Left lung (tissue), 10 donors: ENCODE data around the gene RASA3. TPM values are rescaled to one million over a fixed set of nuclear protein-coding genes. Genes with fewer than 3 reads are reported as not detected.
A peak's percentile ranks its signal among the peaks of the same experiment; 100 is the strongest.

Experiments
- ATAC-seq: fragments of 200-7000 bp; cut with Tn5 transposase; one replicate; pipeline ENCODE4 v1.9.1; 2020; ENCODE audit warnings: moderate library complexity
- DNase-seq, 4 donors: peaks; one replicate each; pipeline ENCODE4 v3.0.0-alpha.2; 2013 to 2020
- H3K27ac ChIP-seq, 2 donors: fragments of 200-600 bp; sonication (generic) in 1 of 2; one replicate each; pipeline versions ENCODE4 v1.5.0 to v1.8.0; 2020 to 2021
- H3K27me3 ChIP-seq, 2 donors: fragments of 200-600 bp; sonication (generic) in 1 of 2; one replicate each; pipeline versions ENCODE4 v1.5.0 to v1.8.0; 2020 to 2021
- H3K36me3 ChIP-seq, 2 donors: fragments of 200-600 bp; sonication (generic) in 1 of 2; one replicate each; pipeline versions ENCODE4 v1.5.0 to v1.8.0; 2020 to 2021
- H3K4me1 ChIP-seq, 2 donors: fragments of 200-600 bp; one replicate each; pipeline ENCODE4 v1.8.0; 2021
- H3K4me3 ChIP-seq, 2 donors: fragments of 200-600 bp; sonication (generic) in 1 of 2; one replicate each; pipeline versions ENCODE4 v1.5.0 to v1.8.0; 2020 to 2021; ENCODE audit warnings: mild to moderate bottlenecking in 1 of 2
- H3K9me3 ChIP-seq, 2 donors: fragments of 200-600 bp; sonication (generic) in 1 of 2; one replicate each; pipeline versions ENCODE4 v1.5.0 to v1.8.0; 2020 to 2021
- intact Hi-C, 2 donors: fragments of 100-400 bp; cut with DNase I; formaldehyde crosslinking; loops; one replicate each; pipeline versions ENCODE4 v1.11.2 to v1.14.2; 2022
- polyA plus RNA-seq, 6 donors: library from polyadenylated mRNA; unstranded; fragments of 120-200 nt; gene quantifications; one replicate each; pipeline ENCODE4 v1.2.1, GENCODE V29; 2013; ENCODE audit not compliant: insufficient read length in 6 of 6
- total RNA-seq, 2 donors: library from RNA; stranded (reverse); fragmentation: NEBNext Ultra II Directional; extraction: Animal tissue kit (Norgen Biotek cat#: 25700); gene quantifications; one replicate each; pipeline ENCODE4 v1.2.1, GENCODE V29; 2021
- TF ChIP-seq, protein P1 (sequence below), 2 donors: fragments of 200-600 bp; sonication (generic) in 1 of 2; IDR thresholded peaks; one replicate each; pipeline versions ENCODE4 v1.5.0 to v1.8.0; 2021; ENCODE audit warnings: antibody characterized with exemption in 2 of 2
- donor health status: DM: no; HTN: yes; CAD: no.
- donor health status: DM: no; HTN: no; CAD: no.

The RASA3 gene
- total and polyA plus RNA-seq, 8 donors = 11.4 to 22.2 (median 12.7) TPM

DNA sequence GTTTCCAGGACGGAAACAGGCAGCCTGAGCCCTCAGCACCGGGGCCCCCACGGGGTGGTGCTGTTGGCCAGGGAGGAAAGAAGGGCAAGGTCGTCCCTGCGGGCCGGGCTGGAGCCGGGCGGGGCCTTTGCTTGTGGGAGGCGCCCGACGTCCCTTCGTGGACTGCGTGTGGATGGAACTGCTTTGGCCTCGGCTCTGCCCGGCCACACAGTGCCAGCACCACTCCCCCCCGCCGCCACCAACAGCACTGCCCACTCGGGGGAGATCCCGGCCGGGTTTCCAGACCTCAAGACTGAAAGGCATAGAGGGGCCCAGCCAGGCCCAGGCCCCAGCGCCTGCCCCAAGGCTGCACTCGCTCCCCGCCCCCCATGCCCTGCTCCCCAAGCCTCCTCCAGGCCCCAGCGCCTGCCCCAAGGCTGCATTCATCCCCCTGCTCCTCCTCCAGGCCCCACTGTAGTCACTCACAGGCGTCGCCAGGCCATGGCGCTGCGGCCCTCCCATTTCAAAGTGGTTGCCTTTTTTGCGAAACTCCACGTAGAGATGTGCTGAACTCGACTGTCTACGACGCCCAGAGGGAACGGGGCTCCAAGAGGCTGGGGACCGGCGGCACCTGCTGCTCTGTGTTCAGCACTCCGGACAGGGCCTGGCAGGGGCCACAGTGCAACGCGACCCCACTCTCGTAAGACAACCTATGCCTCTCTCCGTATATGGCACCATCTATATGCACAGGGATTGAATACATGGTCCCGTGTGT, 181.0 kb downstream of the RASA3 start:
- peaks cover 0 to 8% of the 10 kb centered on the region in 2 donors for H3K4me1 ChIP-seq
- H3K27me3 ChIP-seq = no peaks in the 10 kb centered on the region
- no peak overlapping the region for H3K4me3 ChIP-seq
- TF ChIP-seq, protein P1, sequence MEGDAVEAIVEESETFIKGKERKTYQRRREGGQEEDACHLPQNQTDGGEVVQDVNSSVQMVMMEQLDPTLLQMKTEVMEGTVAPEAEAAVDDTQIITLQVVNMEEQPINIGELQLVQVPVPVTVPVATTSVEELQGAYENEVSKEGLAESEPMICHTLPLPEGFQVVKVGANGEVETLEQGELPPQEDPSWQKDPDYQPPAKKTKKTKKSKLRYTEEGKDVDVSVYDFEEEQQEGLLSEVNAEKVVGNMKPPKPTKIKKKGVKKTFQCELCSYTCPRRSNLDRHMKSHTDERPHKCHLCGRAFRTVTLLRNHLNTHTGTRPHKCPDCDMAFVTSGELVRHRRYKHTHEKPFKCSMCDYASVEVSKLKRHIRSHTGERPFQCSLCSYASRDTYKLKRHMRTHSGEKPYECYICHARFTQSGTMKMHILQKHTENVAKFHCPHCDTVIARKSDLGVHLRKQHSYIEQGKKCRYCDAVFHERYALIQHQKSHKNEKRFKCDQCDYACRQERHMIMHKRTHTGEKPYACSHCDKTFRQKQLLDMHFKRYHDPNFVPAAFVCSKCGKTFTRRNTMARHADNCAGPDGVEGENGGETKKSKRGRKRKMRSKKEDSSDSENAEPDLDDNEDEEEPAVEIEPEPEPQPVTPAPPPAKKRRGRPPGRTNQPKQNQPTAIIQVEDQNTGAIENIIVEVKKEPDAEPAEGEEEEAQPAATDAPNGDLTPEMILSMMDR (IDR thresholded peaks at IDR 0.05) = peak; percentile 65 to 84
- no peak overlapping the region for H3K27ac ChIP-seq
- intact Hi-C loops = loop anchor here in 1 of 2 donors (5.0 kb wide), 1 partner anchor 276 kb away; no protein-coding TSS in a partner anchor
- ATAC-seq (peak; percentile 97), DNase-seq (peak in 3 of 4 donors; percentile 66 to 95 (median 83))
- H3K9me3 ChIP-seq = no peaks in the 10 kb centered on the region
- H3K36me3 ChIP-seq = no peaks in the 10 kb centered on the region

DNA sequence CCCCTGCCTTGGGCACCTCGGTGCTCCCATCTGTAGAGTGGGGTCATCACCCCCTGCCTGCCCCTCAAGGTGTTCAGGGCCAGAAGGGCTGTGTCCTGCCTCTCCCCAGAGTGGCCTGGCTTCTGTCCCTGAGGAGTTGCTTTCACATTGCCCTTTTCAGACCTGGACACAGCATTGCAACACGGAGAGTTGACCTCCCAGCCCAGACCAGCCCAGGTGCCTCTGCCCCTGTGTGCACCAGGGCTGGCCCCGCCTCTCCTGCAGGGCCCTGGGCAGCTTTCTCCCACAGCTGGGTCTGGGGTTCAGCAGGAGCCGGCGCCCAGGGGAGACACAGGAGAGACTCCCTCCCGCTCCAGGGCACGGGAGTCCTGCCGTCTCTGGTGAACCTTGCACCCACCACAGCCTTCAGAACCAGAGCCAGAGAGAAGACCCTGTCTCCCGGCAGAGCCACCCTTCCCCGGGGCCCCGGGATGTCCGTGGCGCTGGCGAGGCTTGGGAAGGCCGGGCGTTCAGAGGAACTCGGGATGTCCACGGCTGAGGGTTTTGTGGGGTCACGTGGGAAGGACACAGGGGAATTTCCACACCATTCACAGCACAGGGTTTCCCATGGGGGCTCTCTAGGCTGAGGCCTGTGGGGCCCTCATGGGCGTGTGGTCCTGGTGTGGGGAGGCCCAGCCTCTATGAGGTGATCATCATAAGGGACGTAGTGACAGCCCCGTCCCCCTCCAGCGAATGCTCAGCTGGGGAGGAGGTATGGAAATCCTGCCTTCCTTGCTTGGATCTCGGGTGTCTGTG, 181.8 kb downstream of the RASA3 start:
- no peak overlapping the region for H3K27ac ChIP-seq
- intact Hi-C loops = loop anchor here in 1 of 2 donors (5.0 kb wide), 1 partner anchor 277 kb away; no protein-coding TSS in a partner anchor
- no peak overlapping the region for H3K4me3 ChIP-seq
- TF ChIP-seq, protein P1 (IDR thresholded peaks at IDR 0.05) = no peak
- peaks cover 0 to 8% of the 10 kb centered on the region in 2 donors for H3K4me1 ChIP-seq
- H3K9me3 ChIP-seq = no peaks in the 10 kb centered on the region
- H3K27me3 ChIP-seq = no peaks in the 10 kb centered on the region
- no peaks in the 10 kb centered on the region for H3K36me3 ChIP-seq
- DNase-seq = peak in 1 of 4 donors; percentile 74
- ATAC-seq = no peak

DNA sequence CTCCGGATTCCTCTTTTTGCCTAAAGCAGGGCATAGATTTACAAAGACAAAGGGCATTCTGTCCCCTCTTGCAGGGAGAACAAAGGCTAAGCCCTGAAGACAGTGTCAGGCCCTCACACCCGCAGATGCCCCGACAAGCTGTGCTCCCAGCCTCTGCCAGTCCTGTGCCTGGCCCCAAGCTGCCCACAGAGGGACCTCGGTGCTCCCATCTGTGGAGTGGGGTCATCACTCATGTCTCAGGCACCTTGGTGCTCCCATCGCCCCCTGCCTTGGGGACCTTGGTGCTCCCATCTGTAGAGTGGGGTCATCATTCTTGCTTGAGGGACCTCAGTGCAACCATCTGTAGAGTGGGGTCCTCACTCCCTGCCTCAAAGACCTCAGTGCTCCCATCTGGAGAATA, 182.9 kb downstream of the RASA3 start:
- Histone ChIP-seq H3K36me3 (no peaks in the 10 kb centered on the region), H3K4me3 (no peak overlapping the region), H3K27ac (no peak overlapping the region), H3K4me1 (peaks cover 0 to 8% of the 10 kb centered on the region in 2 donors), H3K9me3 (no peaks in the 10 kb centered on the region), H3K27me3 (no peaks in the 10 kb centered on the region)
- no peak for ATAC-seq
- intact Hi-C loops = no loop called here
- peak in 1 of 4 donors; percentile 58 for DNase-seq
- TF ChIP-seq, protein P1 (IDR thresholded peaks at IDR 0.05) = no peak

DNA sequence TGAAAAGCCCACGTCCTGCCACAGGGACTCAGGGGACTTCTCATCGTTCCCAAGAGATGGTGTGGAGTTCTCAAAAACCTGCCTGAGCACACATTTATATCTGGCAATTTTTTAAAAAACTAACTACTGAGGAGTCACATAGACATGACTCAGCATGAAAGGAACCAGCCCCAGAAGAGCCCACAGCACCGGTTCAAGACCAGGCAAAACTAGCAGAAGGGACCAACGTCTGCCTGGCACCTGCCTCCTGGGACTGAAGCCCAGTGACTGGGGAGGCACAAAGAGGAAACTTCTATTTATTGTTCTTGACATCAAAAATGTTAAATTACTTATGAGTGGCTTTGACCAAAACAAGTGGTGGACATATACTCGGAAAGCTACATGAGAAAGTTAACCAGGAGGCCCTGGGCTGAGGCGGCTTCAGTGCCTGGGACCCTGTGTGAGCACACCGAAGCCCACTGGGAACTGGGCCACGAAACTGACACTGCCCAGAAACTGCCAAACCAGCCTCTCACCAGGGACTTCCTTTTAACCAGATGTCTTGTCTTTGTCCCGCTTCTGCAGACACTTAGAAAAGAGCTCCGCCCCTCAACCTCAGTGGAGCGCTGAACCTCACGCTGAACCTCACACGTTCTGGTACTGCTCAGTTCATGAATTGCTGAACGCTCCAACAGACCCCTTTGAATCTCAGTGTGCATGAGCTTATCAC, 184.2 kb downstream of the RASA3 start:
- DNase-seq (no peak), ATAC-seq (no peak)
- no peaks in the 10 kb centered on the region for H3K9me3 ChIP-seq
- no peak overlapping the region for H3K27ac ChIP-seq
- no peaks in the 10 kb centered on the region for H3K27me3 ChIP-seq
- intact Hi-C loops = no loop called here
- peaks cover 0 to 8% of the 10 kb centered on the region in 2 donors for H3K4me1 ChIP-seq
- H3K4me3 ChIP-seq = no peak overlapping the region
- TF ChIP-seq, protein P1 (IDR thresholded peaks at IDR 0.05) = no peak
- no peaks in the 10 kb centered on the region for H3K36me3 ChIP-seq
